Spleen (tissue), 11 donors: ENCODE measurements around the gene ETNK1. TPM values are rescaled to one million over a fixed set of nuclear protein-coding genes. Genes with fewer than 3 reads are reported as not detected.

Experiments
- DNase-seq: peaks from one replicate; pipeline ENCODE4 v3.0.0-alpha.2; 2020
- H3K27ac ChIP-seq, 8 donors: fragments of 200-600 bp; sonication (generic) in 7 of 8; 1 replicate in 4 of 8; 2 replicates in 4 of 8; pipeline versions ENCODE4 v1.5.0 to v1.8.0; 2016 to 2021; ENCODE audit warnings: inconsistent platforms in 4 of 8, mild to moderate bottlenecking in 4 of 8, moderate library complexity in 1 of 8
- H3K27me3 ChIP-seq, 7 donors: fragments of 200-600 bp; sonication (generic) in 6 of 7; replicated peaks in 1 of 7; 1 replicate in 4 of 7; 2 replicates in 3 of 7; pipeline versions ENCODE4 v1.5.0 to v1.8.0; 2016 to 2021; ENCODE audit warnings: inconsistent platforms in 3 of 7, mild to moderate bottlenecking in 1 of 7
- H3K36me3 ChIP-seq, 6 donors: fragments of 200-600 bp; sonication (generic) in 5 of 6; 1 replicate in 4 of 6; 2 replicates in 2 of 6; pipeline versions ENCODE4 v1.5.0 to v1.8.0; 2016 to 2021; ENCODE audit warnings: inconsistent platforms in 2 of 6
- H3K4me1 ChIP-seq, 6 donors: fragments of 200-600 bp; sonication (generic) in 5 of 6; 1 replicate in 3 of 6; 2 replicates in 3 of 6; pipeline versions ENCODE4 v1.5.0 to v1.8.0; 2016 to 2021; ENCODE audit warnings: inconsistent platforms in 3 of 6
- H3K4me3 ChIP-seq, 8 donors: fragments of 200-600 bp; sonication (generic) in 7 of 8; 1 replicate in 4 of 8; 2 replicates in 4 of 8; pipeline versions ENCODE4 v1.5.0 to v1.8.0; 2016 to 2021; ENCODE audit warnings: inconsistent platforms in 4 of 8, mild to moderate bottlenecking in 4 of 8, moderate library complexity in 2 of 8
- H3K9me3 ChIP-seq, 8 donors: fragments of 200-600 bp; sonication (generic) in 7 of 8; 1 replicate in 4 of 8; 2 replicates in 4 of 8; pipeline versions ENCODE4 v1.5.0 to v1.8.0; 2016 to 2021; ENCODE audit warnings: inconsistent platforms in 4 of 8
- CTCF ChIP-seq, 11 experiments: fragments of 200-600 bp in 7 of 11; fragments of 450-650 bp in 4 of 11; sonication (generic) in 4 of 11; IDR thresholded peaks in 8 of 11; conservative IDR thresholded peaks in 3 of 11; 1 replicate in 7 of 11; 2 replicates in 4 of 11; pipeline versions ENCODE4 v1.4.0 to v1.8.0; 2016 to 2021; ENCODE audit warnings: antibody characterized with exemption in 11 of 11, inconsistent platforms in 4 of 11, mild to moderate bottlenecking in 1 of 11
- POLR2A ChIP-seq, 3 donors: fragments of 450-650 bp; IDR thresholded peaks; one replicate each; pipeline ENCODE4 v1.5.1; 2017; ENCODE audit warnings: antibody characterized with exemption in 3 of 3, mild to moderate bottlenecking in 1 of 3
- POLR2AphosphoS5 ChIP-seq, 3 donors: sonication (generic); formaldehyde crosslinking; IDR thresholded peaks; one replicate each; pipeline ENCODE4 v1.5.1; 2017; ENCODE audit warnings: antibody characterized with exemption in 3 of 3
- WGBS, 5 donors: extraction: QIAGEN DNeasy Blood & Tissue Kit in 3 of 5; methylation state at CpG; one replicate each; pipeline versions ENCODE4 v1.1.5 to v1.1.7; 2013 to 2018; 5-methylcytosine and 5-hydroxymethylcytosine counted together
- intact Hi-C: fragments of 100-400 bp; cut with DNase I; formaldehyde crosslinking; loops from one replicate; pipeline ENCODE4 v1.15.0; 2023; ENCODE audit warnings: low total_unique reads
- polyA plus RNA-seq, 3 donors: library from polyadenylated mRNA; stranded (reverse); fragments of 200-250 nt; gene quantifications; one replicate each; pipeline ENCODE4 v1.2.1, GENCODE V29; 2013
- total RNA-seq, 7 donors: library from RNA; depleted of rRNA in 3 of 7; stranded (reverse); fragments of >200 nt in 3 of 7; fragmentation: NEBNext Ultra II Directional in 4 of 7; extraction: Animal tissue kit (Norgen Biotek cat#: 25700) in 4 of 7; gene quantifications; one replicate each; pipeline versions ENCODE4 v1.1.0 to v1.2.1, GENCODE V29; 2016 to 2021
- donor health status: healthy with polysubstance abuse.
- donor health status: DM: no; HTN: no; CAD: no; lungs with moderate emphysema.
- donor health status: DM: no; HTN: no; CAD: no.
- donor health status: Bipolar disorder and iron deficiency.
- donor health status: healthy.
- donor health status: DM: no; HTN: no; CAD: no.
- donor health status: DM: yes; HTN: yes; CAD: no.

Gene ETNK1
- total and polyA plus RNA-seq, 10 donors, result 23.4 to 96.7 (median 66.8) TPM

- intact Hi-C loops, result no loop called here
- Histone ChIP-seq H3K27me3 (no peaks in the 10 kb centered on the region), H3K36me3 (peaks cover 0 to 89% (median 39%) of the 10 kb centered on the region in 6 donors), H3K4me1 (peaks cover 0 to 10% (median 3%) of the 10 kb centered on the region in 6 donors), H3K27ac (peak overlapping the region in 3 of 8 donors; percentile 32 to 45 (median 40)), H3K4me3 (no peak overlapping the region), H3K9me3 (peaks cover 0 to 11% (median 0%) of the 10 kb centered on the region in 8 donors)
- WGBS, 5 donors, result 55 to 87% (median 77%) methylated on average over 6 of the region's 6 CpGs
- no peak for DNase-seq
- TF ChIP-seq POLR2AphosphoS5 (IDR thresholded peaks at IDR 0.05), result no peak
- no peak for TF ChIP-seq CTCF (IDR thresholded peaks at IDR 0.05 in 8 of 11, conservative IDR thresholded peaks at IDR 0.05 in 3 of 11)
- no peak for TF ChIP-seq POLR2A (IDR thresholded peaks at IDR 0.05)
These were observed 53.0 kb downstream of the ETNK1 start for GRCh38 chr12:22677781-22678574.

GRCh38 chr12:22682663-22683062, 57.7 kb downstream of the ETNK1 start:
- peaks cover 0 to 69% (median 19%) of the 10 kb centered on the region in 6 donors for H3K36me3 ChIP-seq
- peaks cover 0 to 46% (median 16%) of the 10 kb centered on the region in 6 donors for H3K4me1 ChIP-seq
- TF ChIP-seq CTCF (IDR thresholded peaks at IDR 0.05 in 8 of 11, conservative IDR thresholded peaks at IDR 0.05 in 3 of 11), result no peak
- TF ChIP-seq POLR2AphosphoS5 (IDR thresholded peaks at IDR 0.05), result no peak
- intact Hi-C loops, result no loop called here
- H3K27ac ChIP-seq, result peak overlapping the region in 1 of 8 donors; percentile 1
- H3K4me3 ChIP-seq, result no peak overlapping the region
- no peaks in the 10 kb centered on the region for H3K9me3 ChIP-seq
- 34 to 71% (median 60%) methylated on average over 2 of the region's 2 CpGs for WGBS, 5 donors
- H3K27me3 ChIP-seq, result no peaks in the 10 kb centered on the region
- no peak for DNase-seq

GRCh38 chr12:22683131-22683530, 58.2 kb downstream of the ETNK1 start:
- peaks cover 0 to 50% (median 21%) of the 10 kb centered on the region in 6 donors for H3K4me1 ChIP-seq

More at GRCh38 chr12:22683131-22683530, 58.2 kb downstream of the ETNK1 start:
- intact Hi-C loops, result no loop called here
- H3K27ac ChIP-seq, result peak overlapping the region in 1 of 8 donors; percentile 1
- H3K9me3 ChIP-seq, result no peaks in the 10 kb centered on the region
- H3K27me3 ChIP-seq, result no peaks in the 10 kb centered on the region
- no peak for DNase-seq
- peaks cover 0 to 64% (median 16%) of the 10 kb centered on the region in 6 donors for H3K36me3 ChIP-seq
- TF ChIP-seq POLR2AphosphoS5 (IDR thresholded peaks at IDR 0.05), result no peak
- no peak for TF ChIP-seq CTCF (IDR thresholded peaks at IDR 0.05 in 8 of 11, conservative IDR thresholded peaks at IDR 0.05 in 3 of 11)
- TF ChIP-seq POLR2A (IDR thresholded peaks at IDR 0.05), result no peak
- no peak overlapping the region for H3K4me3 ChIP-seq
- WGBS, 5 donors, result 58 to 77% (median 63%) methylated on average over 1 of the region's 1 CpG
